Tibial nerve (tissue), 4 donors: ENCODE results near the gene USB1. TPM values are rescaled to one million over a fixed set of nuclear protein-coding genes. Genes with fewer than 3 reads are reported as not detected.
A peak's percentile ranks its signal among the peaks of the same experiment; 100 is the strongest.

Experiments
- DNase-seq, 2 donors: peaks; one replicate each; pipeline ENCODE4 v3.0.0-alpha.2; 2019; ENCODE audit warnings: low spot score in 2 of 2
- H3K27ac ChIP-seq, 4 donors: fragments of 200-600 bp; sonication (generic) in 3 of 4; one replicate each; pipeline ENCODE4 v1.5.1; 2017 to 2019; ENCODE audit warnings: mild to moderate bottlenecking in 1 of 4
- H3K27me3 ChIP-seq, 2 donors: fragments of 200-600 bp; sonication (generic) in 1 of 2; one replicate each; pipeline versions ENCODE4 v1.5.1 to v1.6.0; 2017 to 2019
- H3K36me3 ChIP-seq, 3 donors: fragments of 200-600 bp; sonication (generic); one replicate each; pipeline ENCODE4 v1.5.1; 2018 to 2019
- H3K4me1 ChIP-seq, 4 donors: fragments of 200-600 bp; sonication (generic) in 3 of 4; one replicate each; pipeline ENCODE4 v1.5.1; 2017 to 2019
- H3K4me3 ChIP-seq, 4 donors: fragments of 200-600 bp; sonication (generic) in 3 of 4; one replicate each; pipeline ENCODE4 v1.5.1; 2017 to 2019; ENCODE audit warnings: mild to moderate bottlenecking in 1 of 4, moderate library complexity in 1 of 4
- H3K9me3 ChIP-seq, 4 donors: fragments of 200-600 bp; sonication (generic) in 3 of 4; one replicate each; pipeline ENCODE4 v1.5.1; 2017 to 2019
- EP300 ChIP-seq, 2 donors: sonication (generic); formaldehyde crosslinking; IDR thresholded peaks; one replicate each; pipeline ENCODE4 v1.6.1; 2017; ENCODE audit warnings: antibody characterized with exemption in 2 of 2, mild to moderate bottlenecking in 1 of 2
- POLR2A ChIP-seq, 2 donors: fragments of 450-650 bp; IDR thresholded peaks; one replicate each; pipeline ENCODE4 v1.6.1; 2017; ENCODE audit warnings: antibody characterized with exemption in 2 of 2, mild to moderate bottlenecking in 2 of 2, moderate library complexity in 2 of 2
- WGBS, 2 donors: methylation state at CpG; one replicate each; pipeline ENCODE4 v1.1.5; 2018; 5-methylcytosine and 5-hydroxymethylcytosine counted together
- total RNA-seq, 4 donors: library from RNA; depleted of rRNA; stranded (reverse); fragments of >200 nt; gene quantifications; one replicate each; pipeline ENCODE4 v1.1.0, GENCODE V29; 2016
- TF ChIP-seq, protein P1 (sequence below), 5 experiments: fragments of 200-600 bp in 3 of 5; fragments of 450-650 bp in 2 of 5; sonication (generic) in 3 of 5; IDR thresholded peaks; one replicate each; pipeline ENCODE4 v1.5.1; 2016 to 2019; ENCODE audit warnings: antibody characterized with exemption in 5 of 5, mild to moderate bottlenecking in 3 of 5, moderate library complexity in 2 of 5

USB1 gene
- total RNA-seq, 4 donors from 2014 or later = 23.1 to 80.4 (median 31.6) TPM

- H3K27me3 ChIP-seq = no peaks in the 10 kb centered on the region
- H3K36me3 ChIP-seq = peaks cover 0 to 6% (median 0%) of the 10 kb centered on the region in 3 donors
- WGBS, 2 donors = 6 to 7% methylated on average over 40 to 53 of the region's 57 CpGs
- no peaks in the 10 kb centered on the region for H3K9me3 ChIP-seq
- peak overlapping the region; percentile 49 to 93 (median 74) for H3K4me3 ChIP-seq
- TF ChIP-seq POLR2A (IDR thresholded peaks at IDR 0.05) = no peak
- TF ChIP-seq EP300 (IDR thresholded peaks at IDR 0.05) = no peak
- TF ChIP-seq, protein P1, sequence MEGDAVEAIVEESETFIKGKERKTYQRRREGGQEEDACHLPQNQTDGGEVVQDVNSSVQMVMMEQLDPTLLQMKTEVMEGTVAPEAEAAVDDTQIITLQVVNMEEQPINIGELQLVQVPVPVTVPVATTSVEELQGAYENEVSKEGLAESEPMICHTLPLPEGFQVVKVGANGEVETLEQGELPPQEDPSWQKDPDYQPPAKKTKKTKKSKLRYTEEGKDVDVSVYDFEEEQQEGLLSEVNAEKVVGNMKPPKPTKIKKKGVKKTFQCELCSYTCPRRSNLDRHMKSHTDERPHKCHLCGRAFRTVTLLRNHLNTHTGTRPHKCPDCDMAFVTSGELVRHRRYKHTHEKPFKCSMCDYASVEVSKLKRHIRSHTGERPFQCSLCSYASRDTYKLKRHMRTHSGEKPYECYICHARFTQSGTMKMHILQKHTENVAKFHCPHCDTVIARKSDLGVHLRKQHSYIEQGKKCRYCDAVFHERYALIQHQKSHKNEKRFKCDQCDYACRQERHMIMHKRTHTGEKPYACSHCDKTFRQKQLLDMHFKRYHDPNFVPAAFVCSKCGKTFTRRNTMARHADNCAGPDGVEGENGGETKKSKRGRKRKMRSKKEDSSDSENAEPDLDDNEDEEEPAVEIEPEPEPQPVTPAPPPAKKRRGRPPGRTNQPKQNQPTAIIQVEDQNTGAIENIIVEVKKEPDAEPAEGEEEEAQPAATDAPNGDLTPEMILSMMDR (IDR thresholded peaks at IDR 0.05) = no peak
- H3K4me1 ChIP-seq = peaks cover 0 to 92% (median 32%) of the 10 kb centered on the region in 4 donors
- peak overlapping the region; percentile 37 to 90 (median 81) for H3K27ac ChIP-seq
- DNase-seq = no peak
These were observed 23.5 kb downstream of the USB1 start for GRCh38 chr16:58024486-58025350.

DNA sequence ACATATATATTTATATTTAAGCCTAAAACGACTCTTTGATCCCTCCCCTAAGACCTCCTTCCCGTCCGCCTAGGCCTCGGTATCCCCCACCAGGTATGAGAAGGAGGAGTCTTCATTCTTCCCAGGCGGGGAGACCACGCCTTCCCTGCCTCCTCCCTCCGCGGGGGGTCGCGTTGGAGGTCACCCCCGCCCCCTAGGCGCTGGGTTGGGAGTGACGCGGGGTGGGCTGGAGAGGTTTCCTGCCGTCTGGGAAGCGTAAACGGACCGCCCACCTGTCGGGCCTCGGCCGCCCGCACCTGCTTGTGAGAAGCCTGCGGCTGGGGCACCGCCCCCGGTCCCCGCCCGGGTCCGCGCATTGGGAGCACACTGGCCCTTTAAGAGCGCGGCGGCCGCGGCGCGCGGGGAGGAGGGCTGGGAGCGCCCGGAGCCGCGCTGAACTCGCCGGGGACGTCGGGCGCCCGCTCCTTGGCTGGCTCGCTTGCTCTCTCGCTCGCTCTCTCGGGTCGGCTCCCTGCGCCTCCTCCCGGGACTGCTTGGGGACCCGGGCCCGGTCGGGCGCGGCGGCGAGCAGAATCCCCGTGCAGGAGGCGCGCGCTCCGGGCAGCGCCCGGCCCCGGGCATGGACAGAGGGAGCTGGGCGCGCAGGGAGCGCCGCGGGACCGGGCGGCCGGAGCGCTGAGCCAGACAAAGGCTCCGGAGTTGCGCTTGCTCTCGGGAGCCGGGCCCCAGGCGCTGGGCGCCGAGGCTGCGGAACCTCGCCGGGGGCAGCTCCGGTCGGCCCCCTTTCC, 24.3 kb downstream of the USB1 start, which contains the start of gene MMP15:
TSS of gene MMP15 (plus strand) at position 404 of the 788 bp plus-strand sequence. CDS start 597 bp downstream, outside the sequence.
- H3K4me3 ChIP-seq = peak within 1 kb of the TSS; percentile 49 to 93 (median 74)
- H3K9me3 ChIP-seq = no peaks in the 10 kb centered on the region
- no peaks in the 10 kb centered on the region for H3K36me3 ChIP-seq
- DNase-seq = no peak
- WGBS, 2 donors = 1% methylated on average over 29 to 76 of the region's 90 CpGs
- no peaks in the 10 kb centered on the region for H3K27me3 ChIP-seq
- H3K27ac ChIP-seq = peak within 1 kb of the TSS; percentile 37 to 90 (median 81)
- TF ChIP-seq, protein P1 (IDR thresholded peaks at IDR 0.05) = no peak
- TF ChIP-seq EP300 (IDR thresholded peaks at IDR 0.05) (peak in 1 of 2 donors; percentile 11), POLR2A (IDR thresholded peaks at IDR 0.05) (peak in 1 of 2 donors; percentile 41)
- peaks cover 0 to 100% (median 37%) of the 10 kb centered on the region in 4 donors for H3K4me1 ChIP-seq

GRCh38 chr16:58026139-58026704, 25.0 kb downstream of the USB1 start:
- Histone ChIP-seq H3K4me3 (peak overlapping the region; percentile 49 to 93 (median 74)), H3K27me3 (no peaks in the 10 kb centered on the region), H3K9me3 (no peaks in the 10 kb centered on the region), H3K36me3 (no peaks in the 10 kb centered on the region), H3K4me1 (peaks cover 0 to 100% (median 43%) of the 10 kb centered on the region in 4 donors), H3K27ac (peak overlapping the region; percentile 37 to 90 (median 81))
- no peak for DNase-seq
- WGBS, 2 donors = 0% methylated on average over 9 to 40 of the region's 65 CpGs
- TF ChIP-seq, protein P1 (IDR thresholded peaks at IDR 0.05) = peak in 1 of 5 experiments; percentile 24
- TF ChIP-seq EP300 (IDR thresholded peaks at IDR 0.05) = no peak
- no peak for TF ChIP-seq POLR2A (IDR thresholded peaks at IDR 0.05)

DNA sequence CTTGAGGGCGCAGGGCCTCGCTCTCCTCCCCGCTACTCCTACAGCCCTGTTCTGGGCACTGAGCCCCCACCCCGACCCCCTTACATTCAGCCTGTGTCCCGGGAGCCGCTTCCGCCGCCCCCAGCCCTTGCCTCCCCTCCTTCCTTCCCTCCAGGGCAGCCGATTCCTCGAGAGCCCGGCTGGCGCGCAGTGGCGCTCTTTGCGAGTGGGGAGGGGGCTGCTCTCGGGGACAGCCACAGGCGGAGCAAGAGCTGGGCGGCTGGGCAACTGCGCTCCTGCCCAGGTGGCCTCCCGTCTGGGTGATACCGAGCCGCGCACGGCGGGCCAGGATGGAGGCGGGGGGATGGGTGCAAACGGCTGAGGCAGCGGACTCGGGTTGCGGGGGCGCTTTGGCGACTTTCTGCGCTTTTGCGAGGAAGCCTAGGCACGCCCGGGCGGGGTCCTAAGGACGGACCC, 25.5 kb downstream of the USB1 start:
- Histone ChIP-seq H3K4me3 (peak overlapping the region; percentile 49 to 93 (median 74)), H3K27ac (peak overlapping the region; percentile 37 to 90 (median 81)), H3K9me3 (no peaks in the 10 kb centered on the region), H3K36me3 (no peaks in the 10 kb centered on the region), H3K4me1 (peaks cover 0 to 99% (median 44%) of the 10 kb centered on the region in 4 donors), H3K27me3 (no peaks in the 10 kb centered on the region)
- DNase-seq = no peak
- TF ChIP-seq POLR2A (IDR thresholded peaks at IDR 0.05) (no peak), EP300 (IDR thresholded peaks at IDR 0.05) (no peak)
- TF ChIP-seq, protein P1 (IDR thresholded peaks at IDR 0.05) = no peak
- WGBS, 2 donors = 0 to 1% methylated on average over 16 to 36 of the region's 38 CpGs
